GM12874 (cell line): ENCODE results near the gene MEIOB.

Experiments
- CTCF ChIP-seq: IDR thresholded peaks from 2 replicates; pipeline ENCODE4 v1.5.1; 2011; ENCODE audit warnings: low read depth, mild to moderate bottlenecking, control low read depth, low read length, moderate library complexity; ENCODE audit not compliant: insufficient read depth

MEIOB gene

GRCh38 chr16:1792836-1793577 lies 79.0 kb downstream of the MEIOB start:
- TF ChIP-seq CTCF: no peak

- TF ChIP-seq CTCF: no peak
Measured at GRCh38 chr16:1791943-1792812, 79.8 kb downstream of the MEIOB start.

- TF ChIP-seq CTCF: no peak
Measured at GRCh38 chr16:1791256-1791942, 80.6 kb downstream of the MEIOB start.

GRCh38 chr16:1790611-1791255 lies 81.2 kb downstream of the MEIOB start:
- TF ChIP-seq CTCF: no peak

- TF ChIP-seq CTCF: no peak
Measured at GRCh38 chr16:1790261-1790610, 81.7 kb downstream of the MEIOB start.

- TF ChIP-seq CTCF: no peak
Measured at GRCh38 chr16:1789643-1790045, 82.3 kb downstream of the MEIOB start.

- no peak for TF ChIP-seq CTCF
Measured at GRCh38 chr16:1788708-1789100, 83.3 kb downstream of the MEIOB start.
